GM18520 (cell line): ENCODE data around the gene SMS.
A peak's percentile ranks its signal among the peaks of the same experiment; 100 is the strongest.

Source experiments
- ATAC-seq: cut with Tn5 transposase; IDR thresholded peaks from one replicate; pipeline ENCODE4 v1.9.1; 2021; ENCODE audit not compliant: unreplicated experiment

Gene SMS

GRCh38 chrX:21975812-21976211 is 35.3 kb downstream of the SMS start:
- ATAC-seq, result no peak

- ATAC-seq, result no peak
These were observed 37.8 kb downstream of the SMS start for GRCh38 chrX:21978346-21978745.

GRCh38 chrX:21982311-21982710 is 41.8 kb downstream of the SMS start:
- ATAC-seq, result no peak

GRCh38 chrX:21985332-21985777 is 44.8 kb downstream of the SMS start:
- ATAC-seq, result peak; percentile 80

GRCh38 chrX:21986596-21986995 is 46.1 kb downstream of the SMS start:
- ATAC-seq, result no peak

- peak; percentile 36 for ATAC-seq
These were observed 48.9 kb downstream of the SMS start for GRCh38 chrX:21989384-21989783.

- no peak for ATAC-seq
These were observed 50.3 kb downstream of the SMS start for GRCh38 chrX:21990832-21991231.

GRCh38 chrX:21991504-21991903 is 51.0 kb downstream of the SMS start:
- no peak for ATAC-seq

- peak; percentile 65 for ATAC-seq
These were observed 52.8 kb downstream of the SMS start for GRCh38 chrX:21993265-21993664.

GRCh38 chrX:21996872-21997455 is 56.5 kb downstream of the SMS start:
- ATAC-seq, result no peak

GRCh38 chrX:21998037-21998436 is 57.5 kb downstream of the SMS start:
- no peak for ATAC-seq

GRCh38 chrX:22004866-22005265 is 64.4 kb downstream of the SMS start:
- no peak for ATAC-seq

GRCh38 chrX:22012051-22012450 is 71.5 kb downstream of the SMS start:
- ATAC-seq, result no peak

GRCh38 chrX:22012931-22013330 is 72.4 kb downstream of the SMS start:
- ATAC-seq, result no peak

GRCh38 chrX:22015139-22015750 is 74.7 kb downstream of the SMS start:
- no peak for ATAC-seq

- ATAC-seq, result no peak
These were observed 81.3 kb downstream of the SMS start for GRCh38 chrX:22021751-22022324.

GRCh38 chrX:22024577-22024976 is 84.1 kb downstream of the SMS start:
- no peak for ATAC-seq

GRCh38 chrX:22025751-22026150 is 85.2 kb downstream of the SMS start:
- ATAC-seq, result no peak

- ATAC-seq, result no peak
These were observed 86.2 kb downstream of the SMS start for GRCh38 chrX:22026731-22027130.

- no peak for ATAC-seq
These were observed 91.6 kb downstream of the SMS start, which contains the start of gene PHEX for GRCh38 chrX:22032084-22032483. TSS of gene PHEX (plus strand) at chrX:22032325. CDS start at chrX:22033006, 681 bp downstream.

GRCh38 chrX:22032506-22032905 is 92.0 kb downstream of the SMS start:
- no peak for ATAC-seq

GRCh38 chrX:22033818-22034217 is 93.3 kb downstream of the SMS start:
- ATAC-seq, result no peak

GRCh38 chrX:22035236-22035635 is 94.7 kb downstream of the SMS start:
- no peak for ATAC-seq
